ENCODE data around the gene MAPKAPK2.
A peak's percentile ranks its signal among the peaks of the same experiment; 100 is the strongest.

Gene MAPKAPK2

DNA sequence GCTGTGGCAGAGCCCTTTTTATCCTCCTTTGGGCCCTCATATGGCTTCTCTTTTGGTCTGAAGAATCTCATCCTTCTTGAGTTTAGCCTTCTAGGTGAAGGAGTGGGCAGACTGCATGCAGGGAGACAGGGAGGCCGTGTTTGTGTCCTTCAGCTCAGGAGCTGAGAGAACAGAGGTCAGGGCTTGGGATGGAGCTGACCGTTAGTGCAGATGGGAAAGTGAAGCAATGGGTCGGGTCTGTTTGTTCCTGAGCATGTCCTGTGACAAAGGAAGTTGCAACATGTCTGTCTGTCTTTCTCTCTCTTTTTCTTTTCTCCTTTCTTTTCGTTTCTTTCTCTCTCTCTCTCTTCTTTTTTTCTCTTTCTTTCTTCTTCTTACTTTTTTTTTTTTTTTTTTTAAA, 14.9 kb downstream of the MAPKAPK2 start:
- Mint-ChIP-seq H3K27ac (peak overlapping the region; percentile 59), H3K27me3 (no peaks in the 10 kb centered on the region), H3K9me3 (ENCODE audit: low read depth) (no peaks in the 10 kb centered on the region), H3K4me1 (ENCODE audit: low read depth) (peaks cover 64% of the 10 kb centered on the region), H3K4me3 (no peak overlapping the region), H3K36me3 (peaks cover 7% of the 10 kb centered on the region)

DNA sequence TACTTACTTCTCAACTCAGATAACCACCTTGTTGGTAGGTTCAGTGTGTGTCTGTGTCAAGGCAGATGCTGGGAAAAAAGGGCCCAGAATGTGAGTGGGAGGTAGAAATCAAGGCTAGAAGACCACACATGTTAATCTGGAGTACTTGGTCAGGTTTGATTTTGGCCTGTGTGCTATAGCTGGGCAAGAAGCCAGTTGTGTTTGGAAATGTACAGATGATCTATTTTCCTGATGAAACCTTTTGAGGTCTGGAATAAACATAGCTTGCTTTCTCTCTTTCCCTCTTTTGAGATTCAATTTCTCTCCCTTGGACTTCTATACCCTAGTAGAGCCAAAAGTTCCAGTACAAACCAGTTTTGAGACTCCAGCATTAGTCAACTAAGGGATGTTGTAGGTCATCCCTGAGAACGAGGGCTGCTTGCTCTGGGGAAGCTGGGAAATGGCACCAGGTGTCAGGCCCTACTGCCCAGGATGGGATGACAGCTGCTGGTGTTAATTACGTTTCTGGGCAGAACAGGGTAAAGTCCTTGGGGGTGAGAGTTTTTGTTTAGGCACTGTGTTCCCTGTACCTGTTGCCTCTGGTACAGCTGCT, 15.8 kb downstream of the MAPKAPK2 start:
- Mint-ChIP-seq H3K4me3 (no peak overlapping the region), H3K36me3 (peaks cover 7% of the 10 kb centered on the region), H3K4me1 (ENCODE audit: low read depth) (peaks cover 65% of the 10 kb centered on the region), H3K27ac (peak overlapping the region; percentile 35), H3K9me3 (ENCODE audit: low read depth) (no peaks in the 10 kb centered on the region), H3K27me3 (no peaks in the 10 kb centered on the region)

DNA sequence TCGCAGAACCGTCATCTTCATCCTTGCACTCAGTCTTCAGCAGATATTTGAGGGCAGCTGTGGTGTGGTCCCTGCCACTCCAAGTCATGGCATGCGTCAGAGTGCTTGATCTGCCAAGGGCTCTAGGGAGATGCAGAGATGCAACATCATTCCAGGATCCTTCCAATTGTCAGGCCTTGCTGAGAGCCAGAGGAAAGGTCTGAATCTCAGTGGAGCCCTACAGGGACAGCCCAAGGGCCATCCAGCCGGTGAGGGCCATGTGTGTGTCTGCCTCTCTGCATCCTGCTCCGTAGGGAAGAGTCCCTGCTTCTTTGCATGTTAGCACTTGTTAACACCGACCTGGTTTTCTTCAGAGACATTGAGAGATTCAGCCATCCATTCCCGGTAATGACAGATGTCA, 17.6 kb downstream of the MAPKAPK2 start:
- Mint-ChIP-seq H3K4me1 (ENCODE audit: low read depth) (peaks cover 72% of the 10 kb centered on the region), H3K27ac (no peak overlapping the region), H3K9me3 (ENCODE audit: low read depth) (no peaks in the 10 kb centered on the region), H3K36me3 (peaks cover 2% of the 10 kb centered on the region), H3K4me3 (no peak overlapping the region), H3K27me3 (no peaks in the 10 kb centered on the region)

DNA sequence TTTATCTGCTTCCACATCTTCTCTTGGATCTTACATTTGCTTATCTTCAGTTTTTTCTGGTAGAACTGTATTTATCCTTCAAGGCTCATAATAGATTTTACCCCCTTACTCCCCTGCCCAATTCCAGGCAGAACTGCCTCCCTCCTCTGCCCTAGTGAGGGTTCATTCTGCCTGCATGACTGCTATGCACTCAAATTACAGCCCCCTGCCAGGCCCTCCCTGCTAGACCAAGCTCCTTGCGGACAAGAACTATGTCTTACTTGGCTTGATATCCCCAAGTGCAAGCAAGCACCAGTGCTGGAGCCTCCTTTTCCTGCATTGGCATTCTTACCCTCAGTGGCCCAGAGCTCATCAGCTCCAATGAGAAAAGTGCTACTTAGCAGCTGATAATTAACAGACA, 18.1 kb downstream of the MAPKAPK2 start:
- Mint-ChIP-seq H3K36me3 (peaks cover 2% of the 10 kb centered on the region), H3K4me3 (no peak overlapping the region), H3K27me3 (no peaks in the 10 kb centered on the region), H3K4me1 (ENCODE audit: low read depth) (peaks cover 75% of the 10 kb centered on the region), H3K9me3 (ENCODE audit: low read depth) (no peaks in the 10 kb centered on the region), H3K27ac (no peak overlapping the region)

DNA sequence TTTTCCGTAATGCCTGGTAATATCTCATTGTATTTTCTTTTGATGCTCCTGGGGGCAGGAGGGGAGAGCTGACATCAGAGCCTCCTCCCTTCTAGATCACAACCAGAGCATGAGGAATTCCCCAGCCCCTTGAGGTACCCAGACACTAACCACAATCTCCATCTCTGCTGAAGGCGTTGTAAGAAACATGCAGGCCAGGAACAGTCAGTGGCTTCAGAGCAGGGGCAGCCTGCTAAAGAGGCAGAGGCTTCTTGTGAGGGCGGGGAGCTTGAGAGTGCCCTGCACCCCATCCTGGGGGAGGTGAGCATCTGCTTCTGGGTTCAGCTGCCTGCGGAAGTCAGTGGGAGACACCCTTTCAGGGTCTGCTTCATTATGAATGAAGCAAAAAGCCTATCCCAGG, 19.0 kb downstream of the MAPKAPK2 start:
- H3K27me3 Mint-ChIP-seq: no peaks in the 10 kb centered on the region
- no peaks in the 10 kb centered on the region for H3K9me3 Mint-ChIP-seq (ENCODE audit: low read depth)
- H3K27ac Mint-ChIP-seq: peak overlapping the region; percentile 81
- H3K4me3 Mint-ChIP-seq: peak overlapping the region; percentile 68
- peaks cover 2% of the 10 kb centered on the region for H3K36me3 Mint-ChIP-seq
- peaks cover 78% of the 10 kb centered on the region for H3K4me1 Mint-ChIP-seq (ENCODE audit: low read depth)

DNA sequence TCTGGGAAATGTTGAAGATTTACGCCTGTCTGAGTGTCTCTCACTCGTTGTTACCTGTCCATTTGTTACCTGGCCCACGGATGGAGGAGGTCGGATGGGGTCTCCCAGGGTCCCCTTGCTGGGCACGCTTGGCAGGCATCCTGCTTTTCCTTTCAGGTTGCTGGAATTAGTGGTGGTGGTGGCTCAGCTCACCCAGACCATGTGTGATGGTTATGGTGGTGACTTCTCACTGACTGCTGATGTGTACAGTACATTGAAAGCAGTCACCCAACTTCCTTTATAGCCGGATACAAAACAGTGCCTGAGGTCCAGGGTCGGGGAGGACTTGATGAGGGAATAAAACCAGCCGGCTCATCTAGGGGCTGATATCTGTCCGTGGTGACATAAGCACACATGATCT, 19.5 kb downstream of the MAPKAPK2 start:
- Mint-ChIP-seq H3K36me3 (peaks cover 2% of the 10 kb centered on the region), H3K27ac (peak overlapping the region; percentile 81), H3K27me3 (no peaks in the 10 kb centered on the region), H3K9me3 (ENCODE audit: low read depth) (no peaks in the 10 kb centered on the region), H3K4me1 (ENCODE audit: low read depth) (peaks cover 78% of the 10 kb centered on the region), H3K4me3 (peak overlapping the region; percentile 68)

DNA sequence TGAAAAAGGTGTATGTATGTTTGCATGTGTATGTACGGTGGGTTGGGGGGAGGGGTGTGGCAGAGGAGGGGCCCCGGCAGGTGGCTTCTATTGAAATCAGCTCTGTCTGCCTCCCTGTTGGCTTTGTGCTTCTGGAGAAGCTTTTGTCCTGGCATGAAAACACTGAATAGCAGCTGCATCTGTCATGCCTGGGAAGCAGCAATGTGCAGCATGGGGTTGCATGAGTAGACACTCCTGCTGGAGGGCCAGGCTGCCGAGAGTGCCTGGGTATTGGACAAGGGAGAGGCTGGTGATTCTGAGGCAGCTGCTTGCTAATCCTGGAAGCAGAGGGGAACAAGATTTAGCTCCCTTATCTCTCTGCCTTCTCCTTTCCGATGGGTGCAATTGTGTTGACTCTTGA, 20.5 kb downstream of the MAPKAPK2 start:
- no peaks in the 10 kb centered on the region for H3K9me3 Mint-ChIP-seq (ENCODE audit: low read depth)
- peaks cover 2% of the 10 kb centered on the region for H3K36me3 Mint-ChIP-seq
- no peaks in the 10 kb centered on the region for H3K27me3 Mint-ChIP-seq
- H3K4me3 Mint-ChIP-seq: no peak overlapping the region
- H3K27ac Mint-ChIP-seq: no peak overlapping the region
- H3K4me1 Mint-ChIP-seq (ENCODE audit: low read depth): peaks cover 79% of the 10 kb centered on the region

DNA sequence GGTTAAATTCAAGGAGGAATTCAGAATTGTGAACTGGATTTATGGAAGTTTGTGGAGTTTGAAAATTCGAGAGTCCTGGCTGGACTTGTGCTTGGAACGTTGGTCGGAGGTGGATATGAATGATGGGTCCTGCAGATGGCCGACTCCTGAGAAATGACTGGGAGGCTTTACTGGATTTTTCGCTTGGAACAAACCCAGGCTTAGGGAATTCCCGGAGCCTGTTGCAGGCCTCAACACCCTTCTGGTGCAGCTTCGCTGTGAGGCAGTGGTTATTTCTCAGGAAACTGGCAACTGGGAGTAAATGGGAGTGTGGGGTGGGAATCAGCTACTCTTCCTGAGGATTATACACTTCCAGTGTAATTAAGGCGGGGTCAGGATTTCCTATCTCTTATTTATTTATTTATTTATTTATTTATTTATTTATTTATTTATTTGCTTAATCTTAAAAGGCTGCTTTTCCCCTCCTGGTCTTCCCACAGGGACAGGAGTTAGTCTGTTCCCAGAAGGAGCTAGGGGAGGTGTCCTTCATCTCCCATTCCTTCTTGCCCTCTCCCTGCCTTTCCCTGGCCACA, 21.1 kb downstream of the MAPKAPK2 start:
- Mint-ChIP-seq H3K36me3 (peaks cover 2% of the 10 kb centered on the region), H3K4me1 (ENCODE audit: low read depth) (peaks cover 81% of the 10 kb centered on the region), H3K27me3 (no peaks in the 10 kb centered on the region), H3K9me3 (ENCODE audit: low read depth) (no peaks in the 10 kb centered on the region), H3K27ac (no peak overlapping the region), H3K4me3 (no peak overlapping the region)

DNA sequence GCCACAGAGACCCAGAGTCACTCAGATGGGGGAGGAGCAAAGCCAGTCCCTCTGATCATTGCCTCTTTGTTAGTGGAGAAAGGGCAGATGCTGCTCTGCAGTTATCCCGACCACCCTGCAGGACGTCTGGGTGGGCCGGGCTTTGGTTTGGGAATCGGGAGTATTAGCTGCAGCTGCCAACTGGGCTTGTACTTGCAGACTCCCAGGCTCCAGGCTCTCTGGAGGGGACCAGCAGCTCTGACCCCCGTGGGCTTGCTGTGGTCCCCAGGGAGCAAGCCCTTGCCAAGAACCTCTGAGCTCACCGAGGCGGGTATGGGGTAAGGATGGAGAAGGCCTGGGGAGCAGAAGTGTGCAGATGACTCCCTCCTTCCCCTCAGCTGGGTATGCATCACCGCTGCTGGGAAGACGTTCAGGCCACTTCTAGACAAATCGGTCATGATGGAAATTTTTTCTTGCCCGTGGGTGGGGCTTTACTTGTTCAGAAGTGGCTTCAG, 21.6 kb downstream of the MAPKAPK2 start:
- H3K9me3 Mint-ChIP-seq (ENCODE audit: low read depth): no peaks in the 10 kb centered on the region
- H3K27me3 Mint-ChIP-seq: no peaks in the 10 kb centered on the region
- peak overlapping the region; percentile 41 for H3K27ac Mint-ChIP-seq
- H3K4me3 Mint-ChIP-seq: no peak overlapping the region
- H3K36me3 Mint-ChIP-seq: peaks cover under 1% of the 10 kb centered on the region
- peaks cover 78% of the 10 kb centered on the region for H3K4me1 Mint-ChIP-seq (ENCODE audit: low read depth)

DNA sequence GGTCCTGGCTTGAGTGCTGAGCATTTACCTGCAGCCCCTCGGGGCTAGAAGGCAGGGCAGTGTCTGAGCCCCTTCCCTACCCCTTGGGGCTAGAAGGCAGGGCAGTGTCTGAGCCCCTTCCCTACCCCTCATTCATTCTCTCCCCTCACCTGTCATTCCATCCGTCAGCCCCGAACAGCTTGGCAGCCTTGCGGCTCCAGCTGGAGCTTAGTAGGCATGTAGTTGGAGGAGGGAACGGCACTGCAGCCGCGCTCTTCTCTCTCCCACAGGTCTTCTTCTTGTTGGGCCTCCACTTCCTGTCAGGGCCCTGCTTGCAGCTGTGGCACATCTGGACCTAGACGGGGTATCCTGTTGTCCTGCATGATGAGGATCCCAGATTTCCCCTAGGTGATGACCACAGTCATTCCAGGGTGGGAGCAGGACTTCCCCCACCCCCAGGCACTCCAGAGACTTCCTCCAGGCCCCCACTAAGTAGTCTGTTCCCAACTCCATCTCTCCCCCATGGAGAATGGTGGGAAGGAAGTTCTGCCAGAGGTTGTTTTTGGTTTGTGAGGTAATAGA, 22.2 kb downstream of the MAPKAPK2 start:
- Mint-ChIP-seq H3K4me3 (peak overlapping the region; percentile 6), H3K27me3 (no peaks in the 10 kb centered on the region)

DNA sequence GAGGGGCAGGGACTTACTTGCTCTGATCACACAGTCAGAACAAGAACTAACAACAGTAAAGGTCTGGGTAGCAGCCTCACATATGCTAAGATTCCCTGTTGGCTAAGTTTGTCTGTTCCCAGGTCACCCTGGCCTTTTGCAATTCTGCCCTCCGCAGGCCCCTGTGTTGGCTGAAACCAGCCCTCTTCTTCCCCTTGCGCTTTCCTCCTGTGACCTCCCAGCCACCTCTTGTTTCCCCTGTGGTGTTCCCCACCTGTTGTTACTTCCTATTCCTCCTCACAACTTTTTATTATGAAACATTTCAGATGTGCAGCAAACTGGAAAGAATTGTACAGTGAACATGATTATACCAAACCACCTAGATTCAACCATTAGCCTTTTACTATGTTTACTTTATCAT, 23.4 kb downstream of the MAPKAPK2 start:
- Mint-ChIP-seq H3K4me1 (ENCODE audit: low read depth) (peaks cover 82% of the 10 kb centered on the region), H3K27me3 (no peaks in the 10 kb centered on the region), H3K27ac (peak overlapping the region; percentile 1), H3K9me3 (ENCODE audit: low read depth) (no peaks in the 10 kb centered on the region), H3K36me3 (no peaks in the 10 kb centered on the region), H3K4me3 (peak overlapping the region; percentile 4)

More for the DNA sequence above, 22.2 kb downstream of the MAPKAPK2 start:
- Mint-ChIP-seq H3K4me1 (ENCODE audit: low read depth) (peaks cover 80% of the 10 kb centered on the region), H3K9me3 (ENCODE audit: low read depth) (no peaks in the 10 kb centered on the region), H3K36me3 (no peaks in the 10 kb centered on the region), H3K27ac (peak overlapping the region; percentile 41)

DNA sequence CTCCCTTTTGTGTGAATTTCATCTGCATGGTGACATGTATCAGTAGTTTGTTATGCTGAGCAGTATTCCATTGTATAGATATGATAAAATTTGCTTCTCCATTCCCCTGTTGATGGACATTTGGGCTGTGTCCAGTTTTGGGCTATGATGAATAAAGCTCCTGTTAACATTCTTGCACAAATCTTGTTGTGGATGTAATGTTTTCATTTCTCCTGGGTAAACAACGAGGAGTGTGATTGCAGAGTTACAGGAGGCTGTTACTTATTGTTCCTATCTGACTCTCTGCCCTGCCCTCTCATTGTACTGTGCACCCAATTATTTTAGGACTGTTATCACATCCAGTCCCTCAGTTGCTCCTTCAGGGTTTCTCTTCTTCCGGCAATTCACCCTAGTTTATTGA, 24.2 kb downstream of the MAPKAPK2 start:
- H3K36me3 Mint-ChIP-seq: no peaks in the 10 kb centered on the region
- no peaks in the 10 kb centered on the region for H3K9me3 Mint-ChIP-seq (ENCODE audit: low read depth)
- peaks cover 82% of the 10 kb centered on the region for H3K4me1 Mint-ChIP-seq (ENCODE audit: low read depth)
- no peaks in the 10 kb centered on the region for H3K27me3 Mint-ChIP-seq
- no peak overlapping the region for H3K27ac Mint-ChIP-seq
- no peak overlapping the region for H3K4me3 Mint-ChIP-seq

DNA sequence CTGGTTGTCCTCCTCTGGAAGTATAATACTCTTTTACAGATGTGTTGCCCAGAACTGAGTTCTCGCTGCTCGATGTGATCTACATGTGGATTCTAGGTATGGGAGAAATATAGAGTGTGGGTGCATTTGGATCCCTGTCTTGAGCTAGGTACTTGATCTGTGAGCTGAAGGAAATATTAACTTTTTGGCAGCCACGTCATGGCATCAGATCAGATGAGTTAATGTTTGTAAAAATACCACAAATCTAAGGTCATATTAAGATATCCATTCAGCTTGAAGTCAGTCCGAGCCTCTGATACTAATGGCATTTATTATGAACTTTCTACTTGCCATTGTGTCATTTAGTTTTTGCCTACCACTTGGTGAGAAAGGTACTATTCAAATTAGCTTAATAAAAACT, 24.6 kb downstream of the MAPKAPK2 start:
- no peak overlapping the region for H3K4me3 Mint-ChIP-seq
- H3K36me3 Mint-ChIP-seq: no peaks in the 10 kb centered on the region
- no peaks in the 10 kb centered on the region for H3K27me3 Mint-ChIP-seq
- H3K27ac Mint-ChIP-seq: no peak overlapping the region
- H3K4me1 Mint-ChIP-seq (ENCODE audit: low read depth): peaks cover 82% of the 10 kb centered on the region
- no peaks in the 10 kb centered on the region for H3K9me3 Mint-ChIP-seq (ENCODE audit: low read depth)

DNA sequence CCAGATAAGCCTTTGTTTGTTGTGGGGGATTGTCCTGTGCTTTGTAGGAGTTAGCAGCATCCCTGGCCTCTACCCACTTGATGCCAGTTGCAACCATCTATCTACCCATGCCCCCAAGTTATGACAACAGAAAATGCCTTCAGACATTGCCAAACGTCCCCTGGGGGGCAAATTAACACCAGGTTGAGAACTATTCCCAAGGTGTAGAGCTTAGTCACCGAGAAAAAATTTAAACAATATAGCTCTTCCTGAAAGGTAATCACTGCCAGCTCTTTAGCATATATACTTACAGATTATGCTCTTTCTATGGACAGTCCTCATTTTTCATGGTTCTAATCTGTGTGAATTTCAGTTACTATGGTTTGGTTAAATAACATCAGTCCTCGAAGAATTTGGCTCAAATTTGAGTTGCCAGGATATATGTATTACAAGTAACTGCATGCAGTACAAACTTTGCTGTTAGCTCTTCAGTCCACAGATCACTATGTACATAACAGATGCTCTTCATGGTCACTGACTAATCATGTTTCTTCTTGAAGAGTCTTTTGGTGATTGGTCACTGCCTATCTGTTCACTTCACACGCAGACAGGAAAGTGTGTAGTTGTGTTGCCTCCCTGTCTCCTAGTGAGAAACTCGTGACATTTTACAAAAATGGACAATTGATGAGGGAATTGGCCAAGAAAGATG, 25.2 kb downstream of the MAPKAPK2 start:
- Mint-ChIP-seq H3K4me1 (ENCODE audit: low read depth) (peaks cover 81% of the 10 kb centered on the region), H3K27ac (no peak overlapping the region), H3K9me3 (ENCODE audit: low read depth) (no peaks in the 10 kb centered on the region), H3K4me3 (no peak overlapping the region), H3K27me3 (no peaks in the 10 kb centered on the region), H3K36me3 (no peaks in the 10 kb centered on the region)

DNA sequence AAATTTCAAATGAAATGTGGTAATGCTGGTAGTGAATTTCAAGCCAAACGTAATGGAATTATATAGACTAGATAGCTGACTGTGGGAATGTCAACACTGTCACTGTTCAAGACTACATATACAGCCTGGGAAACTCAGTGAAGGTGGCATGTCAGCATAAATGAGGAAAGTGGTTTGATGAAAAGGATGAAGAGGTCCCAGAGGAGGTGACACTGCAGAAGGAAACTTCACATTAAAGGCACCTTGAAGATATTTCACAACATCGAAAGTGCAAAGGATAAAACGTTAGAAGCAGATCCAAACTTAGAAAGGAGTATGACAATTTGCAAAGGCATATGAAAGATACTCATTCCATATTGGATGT, 25.7 kb downstream of the MAPKAPK2 start:
- H3K4me1 Mint-ChIP-seq (ENCODE audit: low read depth): peaks cover 82% of the 10 kb centered on the region
- peak overlapping the region; percentile 8 for H3K27ac Mint-ChIP-seq
- no peaks in the 10 kb centered on the region for H3K36me3 Mint-ChIP-seq
- H3K27me3 Mint-ChIP-seq: no peaks in the 10 kb centered on the region
- no peak overlapping the region for H3K4me3 Mint-ChIP-seq
- H3K9me3 Mint-ChIP-seq (ENCODE audit: low read depth): no peaks in the 10 kb centered on the region

All from activated naive CD8-positive, alpha-beta T cell (primary cell).